ENCODE data around the gene WWOX.

WWOX gene

GRCh38 chr16:78996790-78997189, 897.3 kb downstream of the WWOX start:
- no peak overlapping the region for H3K4me3 ChIP-seq
- no peak overlapping the region for H3K27ac ChIP-seq
- no peak for DNase-seq (ENCODE audit: low read depth, low spot score)
- TF ChIP-seq EZH2 (IDR thresholded peaks at IDR 0.05), result no peak
- no peak for TF ChIP-seq POLR2AphosphoS5 (IDR thresholded peaks at IDR 0.05; ENCODE audit: borderline replicate concordance, low read depth, low read length)
- TF ChIP-seq FOXP2 (optimal IDR thresholded peaks at IDR 0.05; ENCODE audit: control extremely low read depth, extremely low read length, insufficient read depth), result no peak
- H3K36me3 ChIP-seq (ENCODE audit: insufficient read depth, low read length), result no peaks in the 10 kb centered on the region
- H3K9me3 ChIP-seq (ENCODE audit: low read depth, low read length), result no peaks in the 10 kb centered on the region
- H3K9ac ChIP-seq (ENCODE audit: insufficient read length), result no peak overlapping the region

GRCh38 chr16:78998879-78999278, 899.4 kb downstream of the WWOX start:
- no peak for TF ChIP-seq EZH2 (IDR thresholded peaks at IDR 0.05)
- TF ChIP-seq FOXP2 (optimal IDR thresholded peaks at IDR 0.05; ENCODE audit: control extremely low read depth, extremely low read length, insufficient read depth), result no peak
- TF ChIP-seq POLR2AphosphoS5 (IDR thresholded peaks at IDR 0.05; ENCODE audit: borderline replicate concordance, low read depth, low read length), result no peak
- Histone ChIP-seq H3K36me3 (ENCODE audit: insufficient read depth, low read length) (no peaks in the 10 kb centered on the region), H3K9ac (ENCODE audit: insufficient read length) (no peak overlapping the region), H3K27ac (no peak overlapping the region), H3K9me3 (ENCODE audit: low read depth, low read length) (no peaks in the 10 kb centered on the region), H3K4me3 (no peak overlapping the region)
- DNase-seq (ENCODE audit: low read depth, low spot score), result no peak

- Histone ChIP-seq H3K9ac (ENCODE audit: insufficient read length) (no peak overlapping the region), H3K9me3 (ENCODE audit: low read depth, low read length) (no peaks in the 10 kb centered on the region), H3K4me3 (no peak overlapping the region), H3K27ac (no peak overlapping the region), H3K36me3 (ENCODE audit: insufficient read depth, low read length) (no peaks in the 10 kb centered on the region)
- TF ChIP-seq EZH2 (IDR thresholded peaks at IDR 0.05), result no peak
- no peak for TF ChIP-seq FOXP2 (optimal IDR thresholded peaks at IDR 0.05; ENCODE audit: control extremely low read depth, extremely low read length, insufficient read depth)
- no peak for TF ChIP-seq POLR2AphosphoS5 (IDR thresholded peaks at IDR 0.05; ENCODE audit: borderline replicate concordance, low read depth, low read length)
- DNase-seq (ENCODE audit: low read depth, low spot score), result no peak
Observed at GRCh38 chr16:79001156-79001967, 901.9 kb downstream of the WWOX start.

- no peak for DNase-seq (ENCODE audit: low read depth, low spot score)
Observed at GRCh38 chr16:79003026-79003609, 903.7 kb downstream of the WWOX start.

DNA sequence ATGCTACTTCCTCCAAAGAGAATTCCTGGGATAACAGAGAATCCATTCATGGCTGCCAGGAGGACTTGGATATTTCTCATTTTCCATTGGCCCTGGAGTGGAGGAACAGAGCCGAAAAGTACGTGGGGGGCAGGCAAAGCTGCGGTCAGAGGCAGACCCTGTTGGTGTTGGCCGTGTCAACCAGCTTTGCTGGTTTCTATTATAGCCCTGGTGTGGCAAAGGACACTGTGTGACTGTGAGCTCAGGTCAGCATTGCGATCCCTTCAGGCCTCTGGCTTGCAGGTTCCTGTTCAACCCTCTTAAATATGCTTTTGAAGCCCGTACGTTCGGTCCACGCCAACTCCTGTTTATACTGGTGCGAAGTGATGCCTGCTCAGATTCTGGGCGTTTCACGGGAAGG, 904.9 kb downstream of the WWOX start:
- TF ChIP-seq POLR2AphosphoS5 (IDR thresholded peaks at IDR 0.05; ENCODE audit: borderline replicate concordance, low read depth, low read length) (no peak), EZH2 (IDR thresholded peaks at IDR 0.05) (no peak)
- Histone ChIP-seq H3K9me3 (ENCODE audit: low read depth, low read length) (no peaks in the 10 kb centered on the region), H3K36me3 (ENCODE audit: insufficient read depth, low read length) (no peaks in the 10 kb centered on the region), H3K9ac (ENCODE audit: insufficient read length) (no peak overlapping the region), H3K27ac (no peak overlapping the region), H3K4me3 (no peak overlapping the region)
- DNase-seq (ENCODE audit: low read depth, low spot score), result no peak

More at GRCh38 chr16:79003026-79003609, 903.7 kb downstream of the WWOX start:
- no peak overlapping the region for H3K27ac ChIP-seq
- no peak overlapping the region for H3K4me3 ChIP-seq
- H3K36me3 ChIP-seq (ENCODE audit: insufficient read depth, low read length), result no peaks in the 10 kb centered on the region
- no peaks in the 10 kb centered on the region for H3K9me3 ChIP-seq (ENCODE audit: low read depth, low read length)
- H3K9ac ChIP-seq (ENCODE audit: insufficient read length), result no peak overlapping the region
- TF ChIP-seq EZH2 (IDR thresholded peaks at IDR 0.05) (no peak), FOXP2 (optimal IDR thresholded peaks at IDR 0.05; ENCODE audit: control extremely low read depth, extremely low read length, insufficient read depth) (no peak), POLR2AphosphoS5 (IDR thresholded peaks at IDR 0.05; ENCODE audit: borderline replicate concordance, low read depth, low read length) (no peak)

DNA sequence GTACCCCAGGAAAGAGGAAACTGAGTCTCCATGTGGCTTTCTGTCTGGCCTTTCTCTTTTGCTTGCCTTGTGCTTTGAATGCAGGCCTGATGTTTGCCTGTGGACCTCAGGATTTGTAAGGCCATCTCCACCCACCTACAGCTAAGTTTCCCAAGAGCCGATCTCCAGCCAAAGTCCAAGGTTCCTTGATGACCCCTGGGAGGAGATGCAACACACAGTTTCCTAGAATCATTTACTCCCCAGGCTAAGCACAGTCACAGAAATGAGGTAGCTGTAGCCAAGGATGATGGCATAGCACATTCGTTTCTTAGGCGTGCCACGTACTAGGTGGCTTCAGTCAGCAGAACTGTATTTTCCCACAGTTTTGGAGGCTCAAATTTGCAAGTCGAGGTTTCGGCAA, 905.6 kb downstream of the WWOX start:
- no peak for DNase-seq (ENCODE audit: low read depth, low spot score)
- Histone ChIP-seq H3K9ac (ENCODE audit: insufficient read length) (no peak overlapping the region), H3K36me3 (ENCODE audit: insufficient read depth, low read length) (no peaks in the 10 kb centered on the region), H3K4me3 (no peak overlapping the region), H3K27ac (no peak overlapping the region), H3K9me3 (ENCODE audit: low read depth, low read length) (no peaks in the 10 kb centered on the region)
- TF ChIP-seq EZH2 (IDR thresholded peaks at IDR 0.05) (no peak), FOXP2 (optimal IDR thresholded peaks at IDR 0.05; ENCODE audit: control extremely low read depth, extremely low read length, insufficient read depth) (no peak), POLR2AphosphoS5 (IDR thresholded peaks at IDR 0.05; ENCODE audit: borderline replicate concordance, low read depth, low read length) (no peak)

DNA sequence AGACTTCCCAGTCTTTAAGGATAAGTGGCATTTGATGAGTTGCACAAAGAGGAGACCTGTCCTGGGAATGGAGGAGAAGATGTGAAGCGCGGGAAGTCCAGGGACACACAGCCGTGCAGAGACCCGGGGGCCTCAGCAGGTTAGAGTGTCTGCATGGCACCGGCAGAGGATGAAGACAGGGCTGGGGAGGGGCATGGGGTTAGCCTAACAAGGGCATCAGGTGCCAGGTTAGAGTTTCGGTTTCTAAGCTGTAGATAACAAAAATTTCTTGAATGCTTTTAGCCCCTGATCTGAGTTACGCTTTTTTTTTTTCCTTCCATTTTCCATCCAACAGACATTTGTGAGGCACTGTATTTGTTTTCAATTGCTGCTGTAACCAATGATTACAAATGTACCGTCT, 906.8 kb downstream of the WWOX start:
- no peak overlapping the region for H3K27ac ChIP-seq
- no peak overlapping the region for H3K4me3 ChIP-seq
- no peak for DNase-seq (ENCODE audit: low read depth, low spot score)
- no peaks in the 10 kb centered on the region for H3K36me3 ChIP-seq (ENCODE audit: insufficient read depth, low read length)
- no peak overlapping the region for H3K9ac ChIP-seq (ENCODE audit: insufficient read length)
- no peak for TF ChIP-seq EZH2 (IDR thresholded peaks at IDR 0.05)
- no peak for TF ChIP-seq POLR2AphosphoS5 (IDR thresholded peaks at IDR 0.05; ENCODE audit: borderline replicate concordance, low read depth, low read length)
- no peak for TF ChIP-seq FOXP2 (optimal IDR thresholded peaks at IDR 0.05; ENCODE audit: control extremely low read depth, extremely low read length, insufficient read depth)
- H3K9me3 ChIP-seq (ENCODE audit: low read depth, low read length), result no peaks in the 10 kb centered on the region

DNA sequence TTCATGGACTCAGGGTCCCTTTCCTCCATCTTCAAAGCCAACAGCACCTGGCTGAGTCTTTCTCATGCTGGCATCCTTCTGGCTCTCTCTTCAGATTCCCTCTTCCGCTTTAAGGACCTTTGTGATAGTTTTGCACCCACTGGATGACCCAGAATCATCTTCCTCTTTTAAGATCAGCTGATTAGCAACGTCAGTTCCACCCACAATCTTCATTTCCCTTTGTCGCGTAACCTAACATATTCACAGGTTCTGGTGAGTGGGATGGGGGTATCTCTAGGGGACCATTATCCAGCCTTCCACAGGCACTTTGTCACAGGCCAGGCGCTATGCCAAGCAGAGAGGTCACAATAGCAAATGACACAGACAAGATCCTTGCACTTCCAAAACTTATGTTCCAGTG, 907.3 kb downstream of the WWOX start:
- Histone ChIP-seq H3K27ac (no peak overlapping the region), H3K36me3 (ENCODE audit: insufficient read depth, low read length) (no peaks in the 10 kb centered on the region), H3K9ac (ENCODE audit: insufficient read length) (no peak overlapping the region), H3K9me3 (ENCODE audit: low read depth, low read length) (no peaks in the 10 kb centered on the region), H3K4me3 (no peak overlapping the region)
- TF ChIP-seq POLR2AphosphoS5 (IDR thresholded peaks at IDR 0.05; ENCODE audit: borderline replicate concordance, low read depth, low read length), result no peak
- DNase-seq (ENCODE audit: low read depth, low spot score), result no peak

DNA sequence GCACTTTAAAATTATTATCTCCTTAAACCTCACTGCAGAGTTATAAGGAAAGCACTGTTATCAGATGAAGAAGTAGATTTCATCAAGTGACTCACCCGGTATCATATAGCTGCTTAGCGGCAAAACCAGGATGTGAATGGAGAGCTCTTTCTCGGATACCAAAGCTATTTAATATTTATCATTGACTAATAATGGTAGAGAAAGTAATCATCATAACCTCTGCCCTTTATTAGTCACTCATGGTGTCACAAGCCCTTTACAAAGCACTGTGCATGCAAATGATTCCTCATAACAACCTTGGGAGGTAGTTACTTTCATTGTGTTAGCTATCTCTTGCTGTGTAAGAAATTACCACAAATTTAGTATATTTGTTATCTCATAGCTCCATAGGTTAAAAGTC, 908.2 kb downstream of the WWOX start:
- TF ChIP-seq FOXP2 (optimal IDR thresholded peaks at IDR 0.05; ENCODE audit: control extremely low read depth, extremely low read length, insufficient read depth), result no peak
- TF ChIP-seq EZH2 (IDR thresholded peaks at IDR 0.05), result no peak
- H3K36me3 ChIP-seq (ENCODE audit: insufficient read depth, low read length), result no peaks in the 10 kb centered on the region
- H3K9me3 ChIP-seq (ENCODE audit: low read depth, low read length), result no peaks in the 10 kb centered on the region
- no peak overlapping the region for H3K27ac ChIP-seq
- DNase-seq (ENCODE audit: low read depth, low spot score), result no peak
- no peak overlapping the region for H3K9ac ChIP-seq (ENCODE audit: insufficient read length)
- H3K4me3 ChIP-seq, result no peak overlapping the region

Data from SK-N-MC (cell line).